Measurements from ENCODE around the gene CCDC63.
"Not testable (repeated sequence)": the region's sequence is repeated elsewhere in the genome, so short reads cannot be mapped to it uniquely, and the experiment has no call there.

The CCDC63 gene

GRCh38 chr12:110923192-110923591, 76.4 kb downstream of the CCDC63 start:
- DNase-seq (ENCODE audit: low read depth), result no peak

GRCh38 chr12:110923692-110924334, 77.0 kb downstream of the CCDC63 start:
- no peak for DNase-seq (ENCODE audit: low read depth)

GRCh38 chr12:110927546-110927945, 80.8 kb downstream of the CCDC63 start:
- no peak for DNase-seq (ENCODE audit: low read depth)

- DNase-seq (ENCODE audit: low read depth), result no peak
Measured at GRCh38 chr12:110928700-110929099, 81.9 kb downstream of the CCDC63 start.

DNA sequence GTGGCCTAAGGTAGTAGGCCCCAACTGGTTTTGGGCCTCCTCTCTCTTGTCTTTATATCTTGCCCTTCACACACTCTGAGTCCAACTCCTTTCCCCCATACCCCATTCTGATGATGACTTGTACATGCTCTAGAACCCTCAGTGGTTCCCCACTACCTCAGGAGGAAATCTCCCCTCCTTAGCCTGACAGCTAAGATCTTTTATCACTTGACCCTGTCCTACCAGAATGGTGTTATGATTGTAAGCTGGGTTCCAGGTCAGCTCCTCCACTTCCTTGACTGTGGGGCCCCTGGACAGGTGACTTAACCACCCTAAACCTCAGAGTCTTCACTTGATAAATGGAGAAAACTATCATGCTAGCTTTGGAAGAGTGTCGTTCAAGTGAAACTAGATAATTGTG, 83.0 kb downstream of the CCDC63 start:
- DNase-seq (ENCODE audit: low read depth), result no peak

DNA sequence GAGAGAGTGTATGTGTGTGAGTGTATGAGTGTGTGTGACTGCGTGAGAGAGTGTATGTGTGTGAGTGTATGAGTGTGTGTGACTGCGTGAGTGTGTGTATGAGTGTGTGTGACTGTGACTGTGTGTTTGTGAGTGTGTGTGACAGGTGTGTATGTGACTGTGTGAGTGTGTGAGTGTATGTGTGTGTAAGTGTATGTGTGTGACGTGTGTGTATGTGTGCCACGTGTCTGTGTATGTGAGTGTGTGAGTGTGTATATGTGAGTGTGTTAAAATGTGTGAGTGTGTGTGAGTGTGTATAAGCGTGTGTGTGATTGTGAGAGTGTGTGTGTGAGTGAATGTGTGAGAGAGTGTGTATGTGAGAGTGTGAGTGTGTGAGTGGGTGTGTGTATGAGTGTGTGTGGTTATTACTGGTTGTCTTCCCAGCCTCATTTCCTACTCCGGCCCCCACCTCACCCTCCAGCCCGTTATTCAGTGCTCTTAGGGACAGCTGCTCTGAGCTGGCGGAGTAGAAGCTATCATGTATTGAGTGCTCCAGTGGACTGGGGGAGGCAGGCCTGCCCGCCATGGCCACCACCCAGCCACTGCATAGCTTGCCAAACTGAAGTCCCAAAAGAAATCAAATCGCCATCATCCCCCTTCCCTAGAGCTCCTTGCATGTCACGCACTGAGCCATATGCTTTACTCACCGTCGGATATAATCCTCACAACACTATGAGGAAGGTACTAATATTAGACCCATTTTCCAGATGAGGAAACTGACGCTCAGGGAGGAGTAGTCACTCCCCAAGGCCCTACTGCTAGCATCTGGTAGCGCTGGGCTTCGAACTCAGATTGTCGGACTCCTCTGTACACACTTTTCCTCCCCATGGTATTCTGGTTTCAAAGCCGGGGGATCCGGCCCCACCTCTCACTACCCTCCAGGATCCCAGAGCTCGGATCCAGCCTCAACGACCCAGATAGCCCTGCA, 83.8 kb downstream of the CCDC63 start:
- DNase-seq (ENCODE audit: low read depth), result no peak

DNA sequence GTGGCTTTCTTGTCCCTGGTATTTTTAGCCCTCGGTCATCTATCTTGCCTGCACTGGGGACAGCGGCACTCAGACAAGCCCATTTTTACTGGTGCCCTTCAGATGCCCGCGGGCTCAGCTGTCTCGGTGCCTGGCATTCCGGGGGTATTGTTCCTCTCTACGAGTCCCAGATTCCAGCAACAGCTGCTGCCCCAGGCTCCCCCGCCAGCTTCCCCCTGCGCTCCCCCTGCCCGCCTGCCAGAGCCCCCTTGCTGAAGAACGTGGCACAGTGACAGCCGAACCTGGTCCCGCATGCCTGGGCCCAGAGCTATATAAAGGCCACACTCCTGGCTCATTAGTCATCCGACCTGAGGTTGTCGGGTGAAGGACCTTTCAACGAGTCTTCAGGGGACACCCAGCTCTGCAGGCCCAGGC, 84.5 kb downstream of the CCDC63 start:
- DNase-seq (ENCODE audit: low read depth), result no peak

DNA sequence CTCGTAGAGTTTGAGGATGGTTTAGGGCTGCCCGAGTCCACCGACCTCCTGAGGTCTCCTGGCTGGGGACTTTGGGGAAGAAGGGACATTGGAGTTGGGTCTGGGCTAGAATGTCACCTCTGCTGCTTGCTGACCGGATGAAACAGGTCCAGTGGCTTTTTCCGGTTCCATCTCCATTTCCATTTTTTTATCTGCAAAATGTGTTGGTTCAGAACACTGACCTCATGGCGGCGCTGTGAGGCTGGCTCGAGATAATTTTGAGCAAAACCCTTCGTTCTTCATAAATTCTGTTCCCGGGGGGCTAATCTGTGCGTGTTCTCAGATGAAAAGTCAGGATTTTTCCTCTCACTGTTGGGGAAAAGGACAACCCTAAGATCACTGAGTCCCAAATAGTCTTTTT, 85.3 kb downstream of the CCDC63 start:
- no peak for DNase-seq (ENCODE audit: low read depth)

- no peak for DNase-seq (ENCODE audit: low read depth)
Measured at GRCh38 chr12:110933326-110933974, 86.7 kb downstream of the CCDC63 start.

DNA sequence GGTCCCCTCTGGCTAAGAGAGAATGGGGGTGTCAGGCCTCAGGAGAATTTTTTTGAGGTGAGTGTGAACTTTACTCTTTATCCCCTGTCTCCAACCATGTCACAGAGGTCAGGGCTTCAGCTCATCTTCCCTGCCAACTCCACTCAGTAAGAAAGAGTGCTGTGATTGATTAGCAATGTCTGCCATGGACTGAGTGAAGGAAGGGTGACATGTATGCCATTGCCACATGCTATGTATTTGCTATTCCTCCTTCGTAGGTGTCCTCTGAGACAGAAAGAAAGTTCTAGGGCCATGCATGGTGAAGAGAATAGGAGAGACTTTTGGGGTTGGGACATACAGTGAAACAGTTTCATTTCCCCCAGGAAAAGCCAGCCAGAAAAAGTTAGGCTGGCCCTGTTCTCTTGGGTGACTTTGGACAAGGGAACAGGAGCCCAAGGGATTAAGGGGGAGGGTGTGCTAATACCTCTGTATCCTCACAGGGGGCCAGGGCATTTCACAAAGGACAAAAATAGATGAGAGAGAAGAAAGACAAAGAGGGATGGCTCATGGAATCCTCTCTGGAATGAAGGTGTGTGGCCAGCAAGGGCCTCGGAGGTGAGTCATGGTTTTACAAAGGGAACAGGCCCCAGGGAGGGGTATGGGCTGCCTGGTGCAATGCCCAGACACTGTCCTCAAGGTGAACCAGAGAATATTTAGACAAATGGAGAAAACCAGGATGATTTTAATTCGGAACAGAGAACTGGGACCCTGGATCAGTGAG, 87.5 kb downstream of the CCDC63 start:
- DNase-seq (ENCODE audit: low read depth), result no peak

DNA sequence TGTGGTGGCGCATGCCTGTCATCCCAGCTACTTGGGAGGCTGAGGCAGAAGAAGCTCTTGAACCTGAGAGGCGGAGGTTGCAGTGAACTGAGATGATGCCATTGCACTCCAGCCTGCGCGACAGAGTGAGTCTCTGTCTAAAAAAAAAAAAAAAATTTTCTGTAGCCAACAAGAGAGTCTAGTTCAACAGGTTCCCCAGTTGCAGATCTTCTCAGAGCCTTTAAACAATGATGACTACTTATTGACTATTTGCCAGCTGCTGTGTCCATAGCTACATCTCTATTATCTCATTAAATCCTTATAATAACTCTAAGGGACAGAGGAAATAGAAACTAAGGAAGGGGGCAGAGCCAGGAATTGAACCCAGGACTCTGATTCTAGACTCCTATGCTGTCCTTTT, 88.8 kb downstream of the CCDC63 start:
- DNase-seq (ENCODE audit: low read depth), result no peak

- DNase-seq (ENCODE audit: low read depth), result no peak
Measured at GRCh38 chr12:110936367-110937103, 89.7 kb downstream of the CCDC63 start.

DNA sequence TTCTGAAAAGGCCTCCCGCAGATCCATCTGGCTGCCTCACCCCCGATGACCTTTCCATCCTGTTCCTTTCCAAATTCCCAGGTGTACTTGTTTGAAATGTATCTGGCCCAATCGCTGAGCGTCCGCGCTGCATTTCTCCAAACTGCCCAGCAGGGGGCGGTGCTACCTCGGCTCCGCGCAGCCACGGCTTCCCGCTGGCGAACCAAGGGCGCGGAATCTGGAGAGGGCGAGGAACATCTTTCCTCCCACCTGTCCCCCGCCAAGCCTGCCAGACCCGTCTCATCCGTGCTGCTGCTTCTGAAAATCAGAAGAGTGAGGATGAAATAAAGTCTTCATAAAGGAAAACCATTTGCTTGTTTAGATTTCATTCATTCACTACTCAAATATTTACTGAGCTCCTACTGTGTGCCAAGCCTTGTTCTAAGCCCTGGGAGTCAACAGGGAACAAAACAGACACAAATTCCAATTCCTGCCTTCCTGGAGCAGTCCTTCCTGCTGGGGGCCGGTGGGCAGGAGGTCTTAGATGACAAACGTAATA, 90.4 kb downstream of the CCDC63 start:
- DNase-seq (ENCODE audit: low read depth), result peak; percentile 41

DNA sequence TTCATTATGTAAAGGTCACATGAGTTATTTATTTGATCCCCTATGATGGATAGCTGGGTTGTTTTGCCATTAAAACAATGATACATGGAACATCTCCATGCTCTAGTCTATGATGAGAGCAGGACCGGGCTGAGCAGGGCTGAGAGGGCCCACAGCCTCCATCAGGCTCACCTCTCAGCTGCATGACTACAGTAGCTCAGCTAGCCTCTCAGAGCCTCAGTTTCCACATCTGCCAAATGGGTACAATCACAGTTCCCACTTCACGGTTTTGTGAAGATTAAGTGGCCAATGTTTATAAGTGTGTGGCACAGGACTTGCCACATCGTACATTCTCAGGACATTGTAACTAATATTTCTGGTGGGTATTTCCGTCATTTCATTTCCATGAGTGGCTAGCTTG, 93.5 kb downstream of the CCDC63 start:
- no peak for DNase-seq (ENCODE audit: low read depth)

- DNase-seq (ENCODE audit: low read depth), result no peak
Measured at GRCh38 chr12:110940933-110941332, 94.1 kb downstream of the CCDC63 start.

GRCh38 chr12:110941391-110941790, 94.6 kb downstream of the CCDC63 start:
- no peak for DNase-seq (ENCODE audit: low read depth)

DNA sequence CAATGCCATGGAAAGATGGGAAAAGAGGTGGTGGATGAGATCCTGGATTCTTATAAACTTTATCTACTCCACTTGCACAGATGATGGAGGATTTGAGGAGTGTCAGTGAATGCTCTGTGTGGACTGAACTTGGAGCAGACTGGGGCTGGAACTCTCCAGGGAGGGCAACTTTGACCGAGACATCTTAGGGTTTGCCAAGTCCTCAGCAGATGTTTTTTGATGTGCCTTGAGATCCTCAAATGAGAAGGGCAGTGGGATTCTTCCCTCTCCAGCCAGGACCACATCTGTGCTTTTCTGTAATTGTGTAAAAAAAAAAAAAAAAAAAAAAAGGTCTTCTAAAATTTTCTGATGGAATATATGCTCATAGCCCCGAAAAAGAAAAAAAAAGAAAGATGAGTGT, 96.6 kb downstream of the CCDC63 start:
- DNase-seq (ENCODE audit: low read depth), result no peak

DNA sequence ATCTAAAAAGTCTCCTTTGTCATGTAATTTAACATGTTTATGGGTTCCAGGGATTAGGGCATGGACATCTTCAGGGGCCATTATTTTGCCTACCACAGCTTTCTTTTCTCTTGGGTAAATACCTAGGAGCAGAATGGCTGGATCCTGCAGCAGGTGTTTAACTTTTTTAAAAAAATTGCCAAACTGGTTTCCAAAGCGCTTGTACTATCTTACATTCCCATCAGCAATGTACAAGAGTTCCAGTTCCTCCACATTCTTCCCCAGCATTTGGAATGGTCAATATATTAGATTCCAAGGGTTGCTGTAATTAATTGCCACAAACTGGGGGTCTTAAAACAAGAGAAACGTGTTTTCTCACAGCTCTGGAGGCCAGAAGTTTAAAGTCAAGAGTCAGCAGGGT, 101.3 kb downstream of the CCDC63 start:
- no peak for DNase-seq (ENCODE audit: low read depth)

DNA sequence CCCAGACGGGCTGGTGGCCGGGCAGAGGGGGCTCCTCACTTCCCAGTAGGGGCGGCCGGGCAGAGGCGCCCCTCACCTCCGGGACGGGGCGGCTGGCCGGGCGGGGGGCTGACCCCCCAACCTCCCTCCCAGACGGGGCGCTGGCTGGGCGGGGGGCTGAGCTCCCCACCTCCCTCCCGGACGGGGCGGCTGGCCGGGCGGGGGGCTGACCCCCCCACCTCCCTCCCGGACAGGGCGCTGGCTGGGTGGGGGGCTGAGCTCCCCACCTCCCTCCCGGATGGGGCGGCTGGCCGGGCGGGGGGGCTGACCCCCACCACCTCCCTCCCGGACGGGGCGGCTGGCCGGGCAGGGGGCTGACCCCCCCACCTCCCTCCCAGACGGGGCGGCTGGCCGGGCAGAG, 103.7 kb downstream of the CCDC63 start:
- not testable (repeated sequence) for DNase-seq (ENCODE audit: low read depth)

GRCh38 chr12:110950867-110951266, 104.1 kb downstream of the CCDC63 start:
- DNase-seq (ENCODE audit: low read depth), result not testable (repeated sequence)
